ENCODE results near the gene CTDNEP1.
A peak's percentile ranks its signal among the peaks of the same experiment; 100 is the strongest.

Gene CTDNEP1

DNA sequence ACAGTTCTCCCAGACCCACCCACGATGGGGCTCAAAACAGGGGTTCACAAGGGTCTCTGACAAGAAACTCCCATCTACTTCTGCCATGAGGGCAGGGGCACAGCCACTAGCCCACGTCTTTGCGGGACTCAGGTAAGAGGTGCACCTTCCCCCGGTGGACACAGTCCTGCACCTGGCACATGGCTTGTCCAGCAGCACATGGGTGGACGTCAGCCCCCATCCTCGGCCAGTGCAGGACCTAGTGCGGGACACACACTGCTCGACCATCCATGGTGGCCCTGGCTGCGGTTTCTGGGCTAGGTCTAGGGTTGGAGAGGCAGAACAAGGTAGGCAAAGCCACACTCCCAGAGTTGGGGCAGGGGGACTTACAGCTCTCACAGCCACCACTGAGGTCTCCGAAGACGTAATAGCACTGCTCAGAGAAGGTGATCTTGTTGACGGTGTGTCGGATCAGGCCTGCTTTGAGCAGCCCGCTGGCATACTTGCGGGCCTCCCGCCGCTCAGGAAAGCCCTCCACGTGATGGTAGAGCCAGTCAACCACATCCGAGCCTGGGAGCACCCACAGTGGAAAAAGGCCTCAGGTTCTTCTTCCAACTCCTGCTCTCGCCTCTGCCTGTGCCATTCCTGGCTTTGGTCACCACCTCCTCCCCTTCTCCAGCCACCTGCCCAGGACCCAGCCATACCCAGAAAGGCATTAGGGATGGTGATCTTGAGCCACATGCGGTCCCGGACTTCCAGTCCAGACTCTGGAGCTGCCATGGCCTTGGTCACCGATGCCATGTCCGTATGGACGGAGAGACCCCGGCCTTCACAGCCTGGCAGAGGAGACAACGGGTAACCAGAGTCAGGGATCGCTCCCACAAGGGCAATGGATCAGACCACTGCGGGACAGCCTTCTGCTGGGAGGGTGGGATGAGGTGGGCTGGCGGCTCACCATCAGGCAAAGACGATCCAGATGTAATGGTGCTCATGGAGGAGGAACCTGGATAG, 24.5 kb downstream of the CTDNEP1 start:
- DNase-seq: no peak

DNA sequence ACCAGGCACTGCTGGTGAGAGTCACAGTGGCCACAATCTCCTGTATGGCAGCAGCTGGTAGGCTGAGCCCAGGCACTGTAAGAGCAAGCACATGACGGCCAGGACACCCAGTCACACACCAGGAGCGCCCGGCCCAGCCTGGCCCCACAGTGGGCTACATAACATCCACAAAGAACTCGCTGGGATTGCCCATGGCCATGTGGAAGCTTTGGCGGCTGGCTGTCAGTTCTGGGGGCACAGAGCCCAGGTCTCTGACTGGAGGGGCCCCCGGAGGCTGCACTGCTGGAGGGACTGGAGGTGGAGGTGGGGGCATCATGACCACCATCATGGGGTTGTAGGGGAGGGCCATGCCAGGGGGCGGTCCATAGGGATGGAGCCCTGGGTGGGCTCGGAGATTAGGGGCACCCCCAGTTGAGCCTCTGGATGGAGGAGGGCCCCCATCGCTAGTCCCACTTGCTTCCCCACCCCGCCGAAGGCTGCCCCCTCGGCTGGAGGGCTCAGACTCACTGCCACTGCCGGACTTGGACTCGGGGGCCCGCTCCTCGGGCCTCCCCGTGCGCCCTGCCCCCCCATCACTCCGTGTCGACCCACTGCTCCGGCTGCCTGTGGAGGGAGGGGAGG, 25.7 kb downstream of the CTDNEP1 start:
- DNase-seq: no peak

DNA sequence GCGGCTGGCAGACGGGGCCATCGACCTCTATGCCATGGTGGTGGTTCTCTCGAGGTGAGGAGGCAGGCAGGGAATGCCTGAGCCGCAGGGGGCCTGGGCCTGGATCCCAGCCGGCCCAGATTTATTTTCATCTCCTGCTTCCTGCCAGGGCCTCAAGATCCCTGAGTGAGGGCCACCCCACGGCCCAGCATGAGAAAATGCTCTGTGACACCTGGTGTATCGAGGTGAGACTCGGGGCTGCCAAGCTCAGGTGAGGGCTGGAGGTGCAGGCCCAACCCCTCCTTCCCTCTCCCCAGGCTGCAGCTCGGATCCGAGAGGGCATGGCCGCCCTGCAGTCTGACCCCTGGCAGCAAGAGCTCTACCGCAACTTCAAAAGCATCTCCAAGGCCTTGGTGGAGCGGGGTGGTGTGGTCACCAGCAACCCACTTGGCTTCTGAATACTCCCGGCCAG, 26.8 kb downstream of the CTDNEP1 start:
- no peak for DNase-seq

DNA sequence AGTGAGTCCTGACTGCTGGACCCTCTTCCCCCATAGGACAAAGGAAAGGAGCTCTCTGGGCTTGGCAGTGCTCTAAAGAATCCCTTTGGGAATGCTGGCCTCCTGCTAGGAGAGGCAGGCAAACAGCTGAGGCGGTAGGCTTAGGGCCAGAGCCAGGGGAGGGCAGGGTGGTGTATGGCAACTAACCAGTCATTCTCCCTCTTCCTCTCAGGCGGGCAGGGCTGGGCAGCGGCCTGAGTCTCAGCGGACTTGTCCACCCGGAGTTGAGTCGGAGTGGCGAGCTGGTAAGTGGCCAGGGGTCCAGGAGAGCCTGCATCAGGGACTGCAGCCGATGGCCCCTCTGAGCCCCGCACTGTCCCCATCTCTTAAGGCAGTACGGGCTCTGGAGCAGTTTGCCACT, 27.4 kb downstream of the CTDNEP1 start:
- no peak for DNase-seq

- no peak for DNase-seq
Measured at GRCh38 chr17:7223375-7223774, 28.2 kb downstream of the CTDNEP1 start.

GRCh38 chr17:7222972-7223292, 28.6 kb downstream of the CTDNEP1 start:
- DNase-seq: no peak

GRCh38 chr17:7222093-7222971, 29.2 kb downstream of the CTDNEP1 start:
- no peak for DNase-seq

- DNase-seq: no peak
Measured at GRCh38 chr17:7221278-7222092, 30.0 kb downstream of the CTDNEP1 start.

GRCh38 chr17:7220593-7221277, 30.8 kb downstream of the CTDNEP1 start:
- DNase-seq: peak; percentile 51 to 58

- DNase-seq: peak; percentile 66 to 67
Measured at GRCh38 chr17:7219812-7220592, 31.5 kb downstream of the CTDNEP1 start, which contains the start of the genes ACADVL and DLG4. Gene ACADVL (plus strand): TSS chr17:7219938. CDS start chr17:7219985, 47 bp downstream. Gene DLG4 (minus strand): TSS chr17:7219836.

DNA sequence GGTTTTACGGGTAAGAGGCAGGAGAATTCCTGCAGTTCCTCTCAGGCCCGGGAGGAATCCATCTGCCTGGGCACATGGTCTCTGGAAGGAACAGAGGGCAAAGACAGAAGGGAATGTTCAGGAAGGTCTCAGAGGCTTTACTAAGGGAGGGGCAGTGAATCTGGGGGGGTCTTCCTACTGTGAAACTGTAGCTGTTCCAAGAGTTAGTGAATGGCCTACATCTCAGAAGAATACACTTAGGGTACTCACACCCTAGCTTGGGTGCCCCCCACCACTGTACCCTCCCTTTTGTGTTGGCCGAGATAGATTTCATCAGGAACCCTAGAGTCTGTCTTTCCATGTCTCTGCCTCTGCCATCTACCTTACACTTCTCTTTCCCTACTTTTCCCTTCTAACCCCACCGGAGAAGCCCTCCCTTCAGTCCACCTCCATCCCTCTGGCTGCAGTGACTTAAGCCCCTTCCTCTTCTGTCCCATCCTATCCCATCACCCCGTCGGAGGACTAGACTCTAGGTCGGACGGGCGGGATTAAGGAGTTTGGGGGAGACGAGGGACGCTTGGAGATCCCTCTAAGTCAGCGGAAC, 32.2 kb downstream of the CTDNEP1 start:
- no peak for DNase-seq

DNA sequence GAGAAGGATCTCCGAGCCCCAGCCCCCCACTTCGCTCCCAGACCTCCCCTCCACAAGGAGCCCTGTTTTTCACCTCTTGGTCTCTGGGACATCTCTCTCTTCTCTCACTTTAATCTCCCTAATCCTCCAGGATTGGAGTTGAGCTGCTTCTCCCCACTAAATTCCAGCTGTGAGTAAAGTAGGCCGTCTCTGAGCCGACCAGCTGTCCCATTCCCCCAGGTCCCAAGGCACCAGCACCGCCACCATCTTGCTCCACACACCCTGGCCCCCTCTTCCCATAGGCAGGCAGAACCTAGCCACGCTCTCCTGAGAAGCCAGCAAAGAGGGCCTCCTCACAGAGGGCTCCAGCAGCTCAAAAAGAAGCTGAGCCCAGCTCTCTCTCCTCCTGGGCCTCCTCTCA, 32.8 kb downstream of the CTDNEP1 start:
- no peak for DNase-seq

DNA sequence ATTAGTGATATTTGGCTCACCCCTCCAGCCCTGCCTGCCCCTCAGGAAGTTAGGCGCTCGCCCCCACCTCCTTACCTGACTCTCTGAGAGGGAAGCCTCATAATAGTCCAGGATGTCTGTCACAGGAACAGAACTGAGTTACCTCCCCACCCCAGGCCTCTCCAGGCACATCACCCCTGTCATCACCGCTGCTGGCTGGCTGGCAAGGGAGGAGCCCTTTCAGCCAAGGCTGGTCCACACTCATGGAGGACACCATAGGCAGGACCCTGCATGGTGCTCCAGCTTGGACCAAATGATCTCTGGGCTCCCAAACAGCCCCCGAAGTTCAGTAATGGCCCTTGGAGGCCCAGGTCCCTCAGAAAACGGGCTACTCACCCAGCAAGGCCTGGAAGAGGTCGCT, 33.4 kb downstream of the CTDNEP1 start:
- DNase-seq: no peak

DNA sequence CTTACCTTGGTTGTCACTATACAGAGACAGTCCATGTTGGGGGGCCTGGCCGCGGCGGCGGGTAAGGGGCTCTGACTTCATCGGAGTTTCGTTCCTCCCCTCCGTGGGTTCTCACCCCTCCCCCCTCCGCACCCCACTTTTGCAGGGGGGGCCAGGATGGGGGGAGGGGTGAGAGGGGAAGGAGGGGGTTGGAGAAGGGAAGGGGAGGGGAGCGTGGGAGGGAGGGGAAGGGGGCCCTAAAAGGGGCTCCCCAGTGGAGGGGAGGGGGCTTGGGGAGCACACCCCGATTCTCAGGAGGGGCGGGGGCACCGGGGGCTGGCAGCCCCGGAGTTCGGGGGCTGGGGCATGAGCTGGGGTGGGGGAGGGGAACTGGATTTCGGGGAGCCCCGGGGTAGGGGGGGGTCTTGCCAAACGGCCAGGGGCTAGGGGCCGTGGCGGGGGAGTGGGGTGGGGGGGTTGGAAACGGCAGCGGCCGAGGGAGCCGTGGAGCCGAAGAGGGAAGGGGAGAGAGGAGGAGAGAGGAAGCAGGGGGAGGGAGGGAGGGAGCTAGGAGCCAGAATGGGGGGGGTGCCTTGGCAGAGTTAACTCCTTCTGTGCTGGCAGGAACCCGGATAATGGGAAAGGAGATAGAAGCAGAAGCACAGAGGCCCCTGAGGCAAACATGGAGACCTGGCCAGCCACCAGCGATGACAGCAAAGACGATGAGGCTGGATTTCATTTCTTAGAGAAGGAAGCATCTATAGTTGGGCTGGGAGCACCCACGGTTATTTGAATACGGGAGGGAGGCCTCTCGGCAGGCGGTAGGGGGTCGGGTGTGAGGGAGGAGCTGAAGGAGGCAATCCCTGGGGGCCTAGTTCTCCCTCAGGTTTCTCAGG, 34.2 kb downstream of the CTDNEP1 start:
- no peak for DNase-seq

DNA sequence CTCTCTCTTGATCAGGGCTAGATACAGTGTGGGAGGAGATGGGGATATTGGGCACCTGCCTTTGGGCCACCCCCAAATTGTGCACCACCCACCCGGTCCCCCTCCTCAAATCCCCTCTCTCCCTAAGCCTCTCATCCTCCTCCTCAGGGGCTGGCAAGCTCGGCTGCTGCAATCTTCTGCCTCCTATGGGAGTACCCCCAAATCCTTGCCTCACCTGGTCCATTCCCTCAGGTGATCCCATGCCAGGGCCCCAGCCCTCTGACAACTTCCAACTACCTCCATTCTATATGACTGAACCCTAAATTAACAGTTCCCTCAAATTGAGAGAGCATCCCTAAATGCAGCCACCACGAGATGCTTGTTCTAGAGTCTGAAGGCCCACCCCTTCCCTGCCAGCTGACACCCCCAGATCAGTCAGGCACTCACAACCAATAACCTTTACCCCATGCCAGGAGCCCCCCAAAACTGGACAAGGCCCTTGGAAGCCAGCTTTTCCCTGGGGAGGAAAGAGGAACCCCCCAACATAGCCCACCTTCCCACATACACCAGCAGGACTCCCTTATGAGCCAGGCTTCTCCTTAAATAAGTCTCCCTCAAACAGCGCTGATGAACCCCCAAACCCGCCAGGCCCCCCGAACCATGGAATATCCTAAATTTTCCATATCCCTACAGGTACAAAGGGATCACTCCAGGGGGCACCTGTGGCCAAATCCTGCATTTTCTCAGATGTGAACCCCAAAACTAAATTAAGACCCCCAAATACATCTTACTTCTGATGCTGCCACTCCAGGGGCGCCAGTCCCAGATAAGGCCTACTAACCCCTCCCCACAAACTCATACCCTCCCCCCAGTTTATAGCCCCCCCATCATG, 35.1 kb downstream of the CTDNEP1 start:
- no peak for DNase-seq

GRCh38 chr17:7215652-7216180, 35.8 kb downstream of the CTDNEP1 start:
- DNase-seq: no peak

- DNase-seq: no peak
Measured at GRCh38 chr17:7215136-7215638, 36.3 kb downstream of the CTDNEP1 start.
